Heart left ventricle (tissue), 13 donors: Measurements from ENCODE around the gene RPL27.

ENCODE experiments used
- CTCF ChIP-seq, 12 donors: fragments of 200-600 bp; sonication (generic) in 4 of 12; IDR thresholded peaks; one replicate each; pipeline versions ENCODE4 v1.5.0 to v1.8.0; 2018 to 2022; ENCODE audit warnings: antibody characterized with exemption in 12 of 12, mild to moderate bottlenecking in 5 of 12
- POLR2A ChIP-seq, 2 donors: fragments of 450-650 bp; IDR thresholded peaks; one replicate each; pipeline ENCODE4 v1.6.1; 2017; ENCODE audit warnings: antibody characterized with exemption in 2 of 2, mild to moderate bottlenecking in 2 of 2, moderate library complexity in 2 of 2
- donor health status: ischemic (EF 13 %, LVEDD 7.1; RV severe dilation, severe dysfunction).
- donor health status: DM: no; HTN: yes; CAD: no.
- donor health status: DM: no; HTN: no; CAD: no.
- donor health status: ischemic (EF 25% LVEDD 6.9; RV normal size, moderate dysfunction).
- donor health status: ischemic (EF 25% LVEDD 5.7; RV mildly dilated, moderate dysfunction).
- donor health status: ischemic (EF 35%, LVEDD 5.7; RV mildly dilated, moderate dysfunction).
- donor health status: nonischemic (EF 11% LVEDD 7.7; RV severe dilation, severe dysfunction).
- donor health status: DM: yes; HTN: yes; CAD: no.
- donor health status: PGD.
- donor health status: ischemic (EF 29% LVEDD 5.4; RV normal size, mild dysfunction).
- donor health status: nonischemic (EF 23%, LVEDD 6.1; RV moderate dilation, normal function).

- TF ChIP-seq CTCF (IDR thresholded peaks at IDR 0.05) (no peak), POLR2A (IDR thresholded peaks at IDR 0.05) (no peak)
Measured at GRCh38 chr17:42999003-42999525, 845 bp downstream of the RPL27 start.
